Transverse colon (tissue), 4 donors: ENCODE results near the gene ARID3B. TPM values are rescaled to one million over a fixed set of nuclear protein-coding genes. Genes with fewer than 3 reads are reported as not detected.

Experiments
- DNase-seq: peaks from one replicate; pipeline ENCODE4 v3.0.0-alpha.2; 2019
- H3K27ac ChIP-seq, 4 donors: fragments of 200-600 bp; sonication (generic); 2 replicates each; pipeline ENCODE4 v1.5.1; 2016 to 2018; ENCODE audit warnings: inconsistent platforms in 4 of 4
- H3K27me3 ChIP-seq: fragments of 200-600 bp; sonication (generic); 2 replicates; pipeline ENCODE4 v1.5.1; 2017; ENCODE audit warnings: inconsistent platforms
- H3K36me3 ChIP-seq, 4 donors: fragments of 200-600 bp; sonication (generic); 2 replicates each; pipeline ENCODE4 v1.5.1; 2017 to 2019; ENCODE audit warnings: inconsistent platforms in 4 of 4
- H3K4me1 ChIP-seq, 4 donors: fragments of 200-600 bp; sonication (generic); 2 replicates each; pipeline ENCODE4 v1.5.1; 2017 to 2020; ENCODE audit warnings: inconsistent platforms in 4 of 4
- H3K4me3 ChIP-seq, 4 donors: fragments of 200-600 bp; sonication (generic); 1 replicate in 1 of 4; 2 replicates in 3 of 4; pipeline versions ENCODE4 v1.5.1 to v1.6.1; 2017 to 2019; ENCODE audit warnings: inconsistent platforms in 4 of 4
- H3K9me3 ChIP-seq, 2 donors: fragments of 200-600 bp; sonication (generic); 2 replicates each; pipeline ENCODE4 v1.5.1; 2017 to 2019; ENCODE audit warnings: inconsistent platforms in 2 of 2
- EP300 ChIP-seq: sonication (generic); formaldehyde crosslinking; IDR thresholded peaks from one replicate; pipeline ENCODE4 v1.6.1; 2017; ENCODE audit warnings: antibody characterized with exemption, low read depth
- POLR2A ChIP-seq: fragments of 450-650 bp; IDR thresholded peaks from one replicate; pipeline ENCODE4 v1.6.1; 2016; ENCODE audit warnings: antibody characterized with exemption, mild to moderate bottlenecking, moderate library complexity
- POLR2AphosphoS5 ChIP-seq, 3 donors: sonication (generic); formaldehyde crosslinking; IDR thresholded peaks; one replicate each; pipeline ENCODE4 v1.6.1; 2016; ENCODE audit warnings: antibody characterized with exemption in 3 of 3
- WGBS, 2 donors: methylation state at CpG; one replicate each; pipeline ENCODE4 v1.1.5; 2018; ENCODE audit warnings: low coverage in 1 of 2; 5-methylcytosine and 5-hydroxymethylcytosine counted together
- in situ Hi-C, 4 donors: fragments of 200-750 bp; cut with MboI; loops; one replicate each; pipeline versions ENCODE4 v1.15.0 to v1.15.1; 2017; ENCODE audit warnings: low sequenced_read_pairs in 3 of 4, low pct_ligation_motif_present in 1 of 4, low pct_unique_long_range_greater_than_20kb in 1 of 4
- intact Hi-C: fragments of 100-400 bp; cut with DNase I; formaldehyde crosslinking; loops from one replicate; pipeline ENCODE4 v1.15.1; 2023; ENCODE audit warnings: low total_unique reads
- total RNA-seq, 4 donors: library from RNA; depleted of rRNA; stranded (reverse); fragments of >200 nt; gene quantifications; one replicate each; pipeline ENCODE4 v1.1.0, GENCODE V29; 2016
- TF ChIP-seq, protein P1 (sequence below), 5 experiments: fragments of 200-600 bp in 3 of 5; fragments of 450-650 bp in 2 of 5; sonication (generic) in 3 of 5; IDR thresholded peaks; 1 replicate in 2 of 5; 2 replicates in 3 of 5; pipeline ENCODE4 v1.5.1; 2016 to 2017; ENCODE audit warnings: antibody characterized with exemption in 5 of 5, inconsistent platforms in 3 of 5, mild to moderate bottlenecking in 2 of 5, moderate library complexity in 1 of 5

Gene ARID3B
- total RNA-seq, 4 donors from 2014 or later, result 9.6 to 25.8 (median 12.5) TPM

DNA sequence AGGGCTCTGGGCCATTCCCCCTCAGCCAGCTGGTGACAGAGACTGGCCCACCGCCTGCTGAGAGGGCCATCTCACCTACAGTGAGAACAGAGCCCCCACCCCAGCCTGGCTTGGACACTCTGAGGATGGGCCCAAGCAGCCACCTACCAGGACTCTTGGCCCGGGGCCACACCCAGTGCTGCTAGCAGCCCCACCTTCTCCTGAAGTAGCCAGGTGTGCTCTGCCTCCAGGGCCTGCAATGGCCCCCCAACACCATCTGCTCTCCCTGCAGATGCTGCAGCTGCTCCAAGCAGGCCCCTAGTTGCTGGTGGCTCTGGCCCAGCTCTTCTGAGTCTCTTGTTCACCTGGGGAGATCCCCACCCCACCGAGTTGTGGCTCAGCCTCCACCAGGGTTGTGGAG lies 67.8 kb downstream of the ARID3B start:
- no peak for TF ChIP-seq POLR2AphosphoS5 (IDR thresholded peaks at IDR 0.05)
- TF ChIP-seq, protein P1, sequence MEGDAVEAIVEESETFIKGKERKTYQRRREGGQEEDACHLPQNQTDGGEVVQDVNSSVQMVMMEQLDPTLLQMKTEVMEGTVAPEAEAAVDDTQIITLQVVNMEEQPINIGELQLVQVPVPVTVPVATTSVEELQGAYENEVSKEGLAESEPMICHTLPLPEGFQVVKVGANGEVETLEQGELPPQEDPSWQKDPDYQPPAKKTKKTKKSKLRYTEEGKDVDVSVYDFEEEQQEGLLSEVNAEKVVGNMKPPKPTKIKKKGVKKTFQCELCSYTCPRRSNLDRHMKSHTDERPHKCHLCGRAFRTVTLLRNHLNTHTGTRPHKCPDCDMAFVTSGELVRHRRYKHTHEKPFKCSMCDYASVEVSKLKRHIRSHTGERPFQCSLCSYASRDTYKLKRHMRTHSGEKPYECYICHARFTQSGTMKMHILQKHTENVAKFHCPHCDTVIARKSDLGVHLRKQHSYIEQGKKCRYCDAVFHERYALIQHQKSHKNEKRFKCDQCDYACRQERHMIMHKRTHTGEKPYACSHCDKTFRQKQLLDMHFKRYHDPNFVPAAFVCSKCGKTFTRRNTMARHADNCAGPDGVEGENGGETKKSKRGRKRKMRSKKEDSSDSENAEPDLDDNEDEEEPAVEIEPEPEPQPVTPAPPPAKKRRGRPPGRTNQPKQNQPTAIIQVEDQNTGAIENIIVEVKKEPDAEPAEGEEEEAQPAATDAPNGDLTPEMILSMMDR (IDR thresholded peaks at IDR 0.05), result no peak
- no peak for TF ChIP-seq EP300
- no peak for TF ChIP-seq POLR2A
- intact Hi-C loops (no loop called here), in situ Hi-C loops (no loop called here)
- 48 to 100% methylated on average over 1 to 3 of the region's 3 CpGs for WGBS, 2 donors
- no peaks in the 10 kb centered on the region for H3K9me3 ChIP-seq
- H3K36me3 ChIP-seq, result no peaks in the 10 kb centered on the region
- H3K4me1 ChIP-seq, result peaks cover 0 to under 1% (median 0%) of the 10 kb centered on the region in 4 donors
- no peak overlapping the region for H3K27ac ChIP-seq
- no peak overlapping the region for H3K4me3 ChIP-seq
- no peak for DNase-seq
- H3K27me3 ChIP-seq, result no peaks in the 10 kb centered on the region

DNA sequence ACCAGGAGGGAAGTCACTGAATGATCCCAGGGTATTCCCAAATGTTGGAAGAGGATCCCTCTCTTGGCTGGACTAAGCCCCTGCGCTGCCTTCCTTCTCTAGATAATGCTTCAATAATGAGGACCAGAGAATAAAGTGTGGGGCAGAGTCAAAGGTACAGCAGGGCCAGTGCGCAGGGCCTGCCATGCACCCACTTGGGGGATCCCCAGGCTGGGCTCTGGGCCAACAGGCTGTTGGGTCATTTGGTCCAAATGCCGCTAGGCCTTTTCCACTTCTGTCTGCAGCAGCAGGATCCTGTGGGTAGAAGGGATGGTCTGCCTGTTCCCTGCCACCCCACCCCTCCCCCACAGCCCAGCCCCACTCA lies 68.9 kb downstream of the ARID3B start:
- WGBS, 2 donors, result 77 to 80% methylated on average over 1 to 3 of the region's 3 CpGs
- intact Hi-C loops (no loop called here), in situ Hi-C loops (no loop called here)
- no peak for TF ChIP-seq POLR2AphosphoS5 (IDR thresholded peaks at IDR 0.05)
- H3K27ac ChIP-seq, result no peak overlapping the region
- no peaks in the 10 kb centered on the region for H3K27me3 ChIP-seq
- no peak for DNase-seq
- no peaks in the 10 kb centered on the region for H3K9me3 ChIP-seq
- peaks cover 0 to 5% (median 2%) of the 10 kb centered on the region in 4 donors for H3K4me1 ChIP-seq
- no peaks in the 10 kb centered on the region for H3K36me3 ChIP-seq
- no peak overlapping the region for H3K4me3 ChIP-seq

DNA sequence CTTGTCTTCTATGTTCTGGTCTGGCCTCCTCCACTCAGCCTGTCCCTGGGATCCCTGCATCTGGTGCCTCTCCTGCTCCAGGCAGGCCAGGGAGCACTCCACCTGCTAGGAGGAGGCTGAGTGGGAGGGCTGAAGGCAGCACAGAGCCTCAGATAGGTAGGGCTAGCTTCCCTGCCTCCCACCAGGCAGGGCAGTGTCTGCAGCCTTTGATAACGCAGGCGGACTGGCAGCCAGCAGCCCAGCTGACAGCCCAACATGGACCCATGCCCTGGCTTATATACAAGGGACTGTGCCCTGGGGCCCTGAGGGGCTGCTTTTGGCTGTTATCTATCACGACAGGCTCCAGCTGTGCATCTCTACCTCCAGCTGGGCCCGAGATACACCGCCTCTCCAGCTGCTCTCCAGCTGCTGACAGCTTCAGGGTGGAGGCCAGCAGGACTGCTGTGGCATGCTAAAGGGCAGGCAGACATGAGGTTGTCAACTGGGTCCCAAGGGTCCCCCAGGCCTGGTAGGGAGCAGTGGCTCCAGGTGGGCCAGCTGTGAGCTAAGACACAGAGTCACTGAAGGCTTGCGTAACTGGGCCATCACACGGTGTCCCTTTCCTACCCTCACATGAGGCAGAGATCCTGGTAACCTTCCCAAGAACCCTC lies 69.4 kb downstream of the ARID3B start:
- H3K4me3 ChIP-seq, result no peak overlapping the region
- WGBS, 2 donors, result 70 to 75% methylated on average over 2 to 6 of the region's 7 CpGs
- peaks cover 0 to 9% (median 2%) of the 10 kb centered on the region in 4 donors for H3K4me1 ChIP-seq
- no peaks in the 10 kb centered on the region for H3K27me3 ChIP-seq
- H3K27ac ChIP-seq, result no peak overlapping the region
- in situ Hi-C loops, result no loop called here
- TF ChIP-seq POLR2A (no peak), EP300 (no peak), POLR2AphosphoS5 (IDR thresholded peaks at IDR 0.05) (no peak)
- intact Hi-C loops, result no loop called here
- DNase-seq, result no peak
- H3K36me3 ChIP-seq, result no peaks in the 10 kb centered on the region
- no peaks in the 10 kb centered on the region for H3K9me3 ChIP-seq

DNA sequence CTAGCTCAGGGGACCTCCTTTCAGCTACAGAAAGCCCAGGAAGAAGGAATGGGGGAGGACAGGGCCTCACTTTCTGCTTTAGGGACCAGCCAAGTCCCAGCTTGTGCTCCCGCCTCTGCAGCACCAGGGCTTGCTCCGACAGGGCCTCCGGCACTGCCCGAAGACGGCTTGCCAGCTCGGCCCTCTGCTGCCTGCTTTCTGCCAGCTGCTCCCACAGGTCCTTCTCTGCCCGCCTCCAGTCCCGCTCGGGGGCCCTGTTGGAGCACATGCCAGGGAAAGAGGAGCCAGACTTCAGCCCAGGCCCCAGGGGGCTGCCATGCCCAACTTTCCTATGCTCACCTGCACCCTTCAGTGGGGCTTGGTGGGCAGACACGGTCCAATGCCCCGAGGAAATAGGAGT lies 70.3 kb downstream of the ARID3B start:
- H3K27me3 ChIP-seq, result no peaks in the 10 kb centered on the region
- no peak overlapping the region for H3K27ac ChIP-seq
- in situ Hi-C loops, result no loop called here
- H3K9me3 ChIP-seq, result no peaks in the 10 kb centered on the region
- intact Hi-C loops, result no loop called here
- H3K4me1 ChIP-seq, result peaks cover 0 to 9% (median 2%) of the 10 kb centered on the region in 4 donors
- no peaks in the 10 kb centered on the region for H3K36me3 ChIP-seq
- H3K4me3 ChIP-seq, result no peak overlapping the region
- no peak for DNase-seq
- TF ChIP-seq, protein P1 (IDR thresholded peaks at IDR 0.05), result no peak
- no peak for TF ChIP-seq EP300
- TF ChIP-seq POLR2A, result no peak
- TF ChIP-seq POLR2AphosphoS5 (IDR thresholded peaks at IDR 0.05), result no peak
- 94% methylated on average over 11 of the region's 11 CpGs; no CpG with 5 or more reads in 1 of the 2 donors for WGBS, 2 donors

DNA sequence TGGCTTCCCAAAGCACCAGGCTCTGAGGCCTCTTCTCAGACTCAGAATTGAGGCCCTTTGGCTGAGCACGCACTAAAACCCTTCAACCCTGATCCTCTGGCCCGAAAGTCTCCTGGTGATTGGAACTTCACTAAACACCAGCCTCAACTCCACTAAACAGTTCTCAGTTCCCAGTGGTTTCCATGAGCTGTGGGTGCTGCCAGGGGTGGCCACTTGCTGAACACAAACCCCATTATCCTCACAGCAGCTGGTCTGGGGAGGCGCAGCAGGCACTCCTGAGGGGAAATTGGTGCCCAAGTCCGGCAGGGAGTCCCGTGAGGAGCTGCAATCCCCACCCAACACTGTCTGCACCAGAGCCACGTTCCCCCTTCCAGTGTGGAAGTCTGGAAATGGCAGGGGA lies 70.8 kb downstream of the ARID3B start:
- in situ Hi-C loops (no loop called here), intact Hi-C loops (no loop called here)
- Histone ChIP-seq H3K9me3 (no peaks in the 10 kb centered on the region), H3K27me3 (no peaks in the 10 kb centered on the region), H3K27ac (no peak overlapping the region), H3K36me3 (no peaks in the 10 kb centered on the region), H3K4me3 (no peak overlapping the region), H3K4me1 (peaks cover 1 to 13% (median 7%) of the 10 kb centered on the region in 4 donors)
- no peak for DNase-seq
- WGBS, 2 donors, result 86% methylated on average over 6 of the region's 6 CpGs; no CpG with 5 or more reads in 1 of the 2 donors
- TF ChIP-seq EP300 (no peak), POLR2AphosphoS5 (IDR thresholded peaks at IDR 0.05) (no peak), POLR2A (no peak)
- TF ChIP-seq, protein P1 (IDR thresholded peaks at IDR 0.05), result no peak
